Neural progenitor cell (in vitro differentiated cells): ENCODE results near the gene CNOT11. TPM values are rescaled to one million over a fixed set of nuclear protein-coding genes. Genes with fewer than 3 reads are reported as not detected.
"Not testable (repeated sequence)": the region's sequence is repeated elsewhere in the genome, so short reads cannot be mapped to it uniquely, and the experiment has no call there.

Experiments used
- DNase-seq: peaks from one replicate; pipeline ENCODE4 v3.0.0-alpha.2; 2016; ENCODE audit warnings: low spot score
- H2AFZ ChIP-seq: fragments of 200-600 bp; sonication (generic); replicated peaks from 2 replicates; pipeline ENCODE4 v1.6.1; 2016; ENCODE audit warnings: antibody characterized with exemption
- H3F3A ChIP-seq: fragments of 200-600 bp; sonication (generic); 2 replicates; pipeline ENCODE4 v1.6.1; 2016; ENCODE audit warnings: antibody characterized with exemption, low read depth
- H3K27ac ChIP-seq: fragments of 200-600 bp; sonication (generic); 2 replicates; pipeline ENCODE4 v1.5.1; 2016; ENCODE audit warnings: mild to moderate bottlenecking
- H3K27me3 ChIP-seq: fragments of 200-600 bp; sonication (generic); 2 replicates; pipeline ENCODE4 v1.6.1; 2016; ENCODE audit warnings: mild to moderate bottlenecking, moderate library complexity
- H3K36me3 ChIP-seq: fragments of 200-600 bp; sonication (generic); 2 replicates; pipeline ENCODE4 v1.5.1; 2016
- H3K4me1 ChIP-seq: fragments of 200-600 bp; sonication (generic); 2 replicates; pipeline ENCODE4 v1.6.1; 2016; ENCODE audit warnings: mixed run types
- H3K4me2 ChIP-seq: fragments of 200-600 bp; sonication (generic); 2 replicates; pipeline ENCODE4 v1.6.1; 2016
- H3K4me3 ChIP-seq: fragments of 200-600 bp; sonication (generic); 2 replicates; pipeline ENCODE4 v1.5.1; 2016
- H3K79me2 ChIP-seq: fragments of 200-600 bp; sonication (generic); 2 replicates; pipeline ENCODE4 v1.6.1; 2016; ENCODE audit warnings: low read depth
- H3K9ac ChIP-seq: fragments of 200-600 bp; sonication (generic); 2 replicates; pipeline ENCODE4 v1.6.1; 2016
- H3K9me3 ChIP-seq: fragments of 200-600 bp; sonication (generic); 2 replicates; pipeline ENCODE4 v1.5.1; 2016; ENCODE audit warnings: low read depth
- H4K20me1 ChIP-seq: fragments of 200-600 bp; sonication (generic); 2 replicates; pipeline ENCODE4 v1.6.1; 2016; ENCODE audit warnings: low read depth
- H3K27ac Mint-ChIP-seq: 3 replicates; pipeline ENCODE4 v1.8.0; 2021; ENCODE audit warnings: mixed read lengths
- H3K27me3 Mint-ChIP-seq: 2 replicates; pipeline ENCODE4 v1.8.0; 2022; ENCODE audit warnings: low read depth, mild to moderate bottlenecking, inconsistent platforms, moderate library complexity, mixed read lengths; ENCODE audit not compliant: insufficient read depth
- H3K36me3 Mint-ChIP-seq: 3 replicates; pipeline ENCODE4 v1.8.0; 2021; ENCODE audit warnings: mixed read lengths
- H3K4me1 Mint-ChIP-seq: 3 replicates; pipeline ENCODE4 v1.8.0; 2021; ENCODE audit warnings: mixed read lengths
- H3K4me3 Mint-ChIP-seq: 3 replicates; pipeline ENCODE4 v1.8.0; 2021; ENCODE audit warnings: mild to moderate bottlenecking, moderate library complexity, mixed read lengths
- H3K9me3 Mint-ChIP-seq: 3 replicates; pipeline ENCODE4 v1.8.0; 2020; ENCODE audit warnings: mixed read lengths
- CTCF ChIP-seq: fragments of 200-600 bp; sonication (generic); IDR thresholded peaks from 2 replicates; pipeline ENCODE4 v1.5.1; 2017; ENCODE audit warnings: antibody characterized with exemption, mild to moderate bottlenecking
- EZH2 ChIP-seq: fragments of 200-600 bp; sonication (generic); IDR thresholded peaks from 2 replicates; pipeline ENCODE4 v1.6.1; 2017; ENCODE audit warnings: antibody characterized with exemption, mild to moderate bottlenecking, moderate library complexity
- EZH2phosphoT487 ChIP-seq: fragments of 200-600 bp; sonication (generic); IDR thresholded peaks from 2 replicates; pipeline ENCODE4 v1.6.1; 2017; ENCODE audit warnings: antibody characterized with exemption
- total RNA-seq: library from RNA; depleted of rRNA; stranded (reverse); fragments of >200 nt; gene quantifications from 2 replicates; pipeline ENCODE4 v1.2.3, GENCODE V29; 2015; ENCODE audit warnings: low replicate concordance

The CNOT11 gene
- total RNA-seq, 1 donor from 2014 or later, result 39.0 TPM

GRCh38 chr2:101232770-101233169 lies 19.9 kb upstream of the CNOT11 start:
- Histone ChIP-seq H3F3A (no peaks in the 10 kb centered on the region), H3K9me3 (no peaks in the 10 kb centered on the region), H2AFZ (no peak overlapping the region), H3K36me3 (no peaks in the 10 kb centered on the region), H3K79me2 (no peaks in the 10 kb centered on the region), H3K4me2 (no peak overlapping the region), H3K27ac (no peak overlapping the region), H3K4me1 (no peaks in the 10 kb centered on the region), H4K20me1 (no peaks in the 10 kb centered on the region), H3K4me3 (no peak overlapping the region), H3K9ac (no peak overlapping the region), H3K27me3 (no peaks in the 10 kb centered on the region)
- no peaks in the 10 kb centered on the region for H3K36me3 Mint-ChIP-seq
- no peak overlapping the region for H3K4me3 Mint-ChIP-seq
- no peak for TF ChIP-seq EZH2phosphoT487
- no peak for TF ChIP-seq CTCF
- TF ChIP-seq EZH2, result no peak
- H3K9me3 Mint-ChIP-seq, result no peaks in the 10 kb centered on the region
- H3K4me1 Mint-ChIP-seq, result no peaks in the 10 kb centered on the region
- no peak for DNase-seq
- no peaks in the 10 kb centered on the region for H3K27me3 Mint-ChIP-seq
- no peak overlapping the region for H3K27ac Mint-ChIP-seq

- no peaks in the 10 kb centered on the region for H3K79me2 ChIP-seq
- H3K4me3 ChIP-seq, result no peak overlapping the region
- Mint-ChIP-seq H3K4me1 (no peaks in the 10 kb centered on the region), H3K27me3 (no peaks in the 10 kb centered on the region), H3K9me3 (no peaks in the 10 kb centered on the region), H3K36me3 (no peaks in the 10 kb centered on the region), H3K27ac (no peak overlapping the region), H3K4me3 (no peak overlapping the region)
- no peaks in the 10 kb centered on the region for H3K36me3 ChIP-seq
- H3K9ac ChIP-seq, result no peak overlapping the region
- no peaks in the 10 kb centered on the region for H3K27me3 ChIP-seq
- no peaks in the 10 kb centered on the region for H3K9me3 ChIP-seq
- no peaks in the 10 kb centered on the region for H3K4me1 ChIP-seq
- no peak overlapping the region for H2AFZ ChIP-seq
- no peak for DNase-seq
- no peaks in the 10 kb centered on the region for H3F3A ChIP-seq
- no peaks in the 10 kb centered on the region for H4K20me1 ChIP-seq
- no peak overlapping the region for H3K27ac ChIP-seq
- H3K4me2 ChIP-seq, result no peak overlapping the region
- TF ChIP-seq EZH2 (no peak), EZH2phosphoT487 (no peak), CTCF (no peak)
These were observed 18.3 kb upstream of the CNOT11 start for GRCh38 chr2:101234169-101234938.

- not testable (repeated sequence) for H3F3A ChIP-seq, H3K27me3 ChIP-seq, H3K36me3 Mint-ChIP-seq, H3K4me3 ChIP-seq, H3K4me1 ChIP-seq, H3K9me3 ChIP-seq, H3K79me2 ChIP-seq, H3K27me3 Mint-ChIP-seq, H3K9me3 Mint-ChIP-seq, H3K36me3 ChIP-seq, H3K27ac Mint-ChIP-seq, H3K9ac ChIP-seq, H3K4me3 Mint-ChIP-seq, H4K20me1 ChIP-seq, H3K4me2 ChIP-seq, H2AFZ ChIP-seq, H3K27ac ChIP-seq, DNase-seq, H3K4me1 Mint-ChIP-seq
These were observed 16.7 kb upstream of the CNOT11 start for GRCh38 chr2:101235956-101236355.

- H3K9me3 ChIP-seq, H3K36me3 ChIP-seq, H3K4me3 ChIP-seq, H3K36me3 Mint-ChIP-seq, H3K4me2 ChIP-seq, H3K9me3 Mint-ChIP-seq, H3K4me3 Mint-ChIP-seq, H3K27ac Mint-ChIP-seq, H3K27me3 Mint-ChIP-seq, H3K4me1 ChIP-seq, H3K4me1 Mint-ChIP-seq, H3K27ac ChIP-seq, H4K20me1 ChIP-seq, H3F3A ChIP-seq, H3K27me3 ChIP-seq, H2AFZ ChIP-seq, DNase-seq, H3K79me2 ChIP-seq, H3K9ac ChIP-seq: not testable (repeated sequence)
These were observed 14.7 kb upstream of the CNOT11 start for GRCh38 chr2:101237944-101238343.
